ENCODE results near the gene CAPRIN2.

Gene CAPRIN2

GRCh38 chr12:30696486-30696885 lies 58.3 kb downstream of the CAPRIN2 start:
- DNase-seq = no peak

GRCh38 chr12:30696103-30696408 lies 58.7 kb downstream of the CAPRIN2 start:
- DNase-seq = no peak

GRCh38 chr12:30695199-30696102 lies 59.3 kb downstream of the CAPRIN2 start, which contains the start of gene IPO8:
IPO8 (minus strand) TSS chr12:30695869; CDS start chr12:30695647, 222 bp downstream.
- DNase-seq = peak; percentile 82 to 90

- DNase-seq = peak in 1 of 2 experiments; percentile 22
Measured at GRCh38 chr12:30694412-30695198, 60.1 kb downstream of the CAPRIN2 start.

GRCh38 chr12:30692470-30692869 lies 62.3 kb downstream of the CAPRIN2 start:
- DNase-seq = peak in 1 of 2 experiments; percentile 3

- DNase-seq = peak in 1 of 2 experiments; percentile 17
Measured at GRCh38 chr12:30691122-30691879, 63.5 kb downstream of the CAPRIN2 start.

- no peak for DNase-seq
Measured at GRCh38 chr12:30687265-30687986, 67.3 kb downstream of the CAPRIN2 start.

GRCh38 chr12:30679241-30679640 lies 75.5 kb downstream of the CAPRIN2 start:
- no peak for DNase-seq

- no peak for DNase-seq
Measured at GRCh38 chr12:30678221-30678620, 76.5 kb downstream of the CAPRIN2 start.

GRCh38 chr12:30661210-30661609 lies 93.5 kb downstream of the CAPRIN2 start:
- DNase-seq = no peak
